Right ventricle myocardium superior (tissue), 1 donor: Measurements from ENCODE around the gene LMF1. TPM values are rescaled to one million over a fixed set of nuclear protein-coding genes. Genes with fewer than 3 reads are reported as not detected.

Source experiments
- ATAC-seq: fragments of 200-7000 bp; cut with Tn5 transposase; one replicate; pipeline ENCODE4 v1.9.1; 2020; ENCODE audit warnings: mild to moderate bottlenecking; ENCODE audit not compliant: poor library complexity
- DNase-seq: peaks from one replicate; pipeline ENCODE4 v3.0.0-alpha.2; 2020
- intact Hi-C: fragments of 100-400 bp; cut with DNase I; formaldehyde crosslinking; loops from one replicate; pipeline ENCODE4 v1.11.2; 2022
- total RNA-seq: library from RNA; stranded (reverse); fragmentation: NEBNext Ultra II Directional; extraction: Animal tissue kit (Norgen Biotek cat#: 25700); gene quantifications from one replicate; pipeline ENCODE4 v1.2.1, GENCODE V29; 2021
- donor health status: DM: no; HTN: yes; CAD: no; lungs with severe emphysema.

The LMF1 gene
- total RNA-seq, 1 donor from 2014 or later, result 5.6 TPM

DNA sequence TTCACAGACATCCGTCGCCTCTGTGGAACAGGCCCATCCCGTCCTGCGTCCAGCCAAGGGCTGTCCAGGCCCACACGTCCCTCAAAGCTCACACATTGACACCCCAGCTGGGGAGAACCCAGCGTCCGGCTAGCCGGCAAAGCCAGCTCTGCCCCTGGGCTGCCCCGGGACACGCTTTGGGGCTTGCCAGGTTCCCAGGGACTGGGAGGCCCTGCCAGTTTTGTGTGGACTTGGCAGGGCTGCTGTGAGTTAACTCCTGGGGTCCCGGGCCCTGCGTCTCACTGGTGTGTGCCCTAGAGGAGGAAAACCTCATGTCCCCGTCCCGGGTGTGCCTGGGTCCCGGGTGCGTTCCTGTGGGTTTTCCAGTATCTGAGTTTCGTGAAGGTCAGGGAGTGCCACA lies 17.1 kb upstream of the LMF1 start:
- no peak for DNase-seq
- intact Hi-C loops, result no loop called here
- ATAC-seq, result no peak

DNA sequence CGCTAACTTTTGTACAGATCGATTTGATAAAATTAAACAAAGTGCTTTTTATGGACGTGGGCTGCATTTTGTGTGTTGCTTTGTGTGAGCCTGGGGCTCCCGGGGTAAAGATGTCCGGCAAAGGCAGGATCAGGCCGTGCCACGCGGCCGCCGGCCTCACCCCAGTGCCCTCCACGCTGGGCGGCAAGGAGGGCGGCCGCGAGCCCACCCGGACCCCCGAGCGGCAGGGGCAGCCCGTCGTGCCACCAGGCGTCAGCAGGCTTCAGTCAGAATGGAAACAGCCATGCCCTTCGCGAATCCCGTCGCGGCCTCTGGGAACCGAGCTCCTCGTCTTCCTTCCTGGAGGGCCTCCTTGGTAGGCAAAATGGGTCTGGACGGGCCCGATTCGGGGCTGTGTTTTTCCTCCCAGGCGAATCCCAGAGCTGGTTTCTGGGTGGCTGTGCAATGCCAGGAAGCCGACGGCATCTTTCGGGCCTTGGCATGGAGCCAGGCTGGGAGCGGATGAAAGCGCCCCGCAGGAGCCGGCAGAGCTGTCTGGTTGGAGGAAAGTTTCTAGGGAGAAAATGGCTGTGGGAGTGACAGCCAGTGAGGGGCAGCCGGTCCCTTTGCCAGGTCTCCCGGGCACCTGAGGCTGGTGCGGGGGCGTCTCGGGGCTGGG lies 16.3 kb upstream of the LMF1 start:
- intact Hi-C loops, result no loop called here
- no peak for ATAC-seq

GRCh38 chr16:986411-986810 lies 15.6 kb upstream of the LMF1 start:
- DNase-seq, result no peak
- intact Hi-C loops, result no loop called here
- ATAC-seq, result no peak

More for the DNA sequence above, 16.3 kb upstream of the LMF1 start:
- DNase-seq, result no peak

- intact Hi-C loops, result no loop called here
- ATAC-seq (no peak), DNase-seq (no peak)
Observed at GRCh38 chr16:985646-986400, 15.0 kb upstream of the LMF1 start.

GRCh38 chr16:984736-985636 lies 14.2 kb upstream of the LMF1 start:
- DNase-seq, result no peak
- intact Hi-C loops, result no loop called here
- no peak for ATAC-seq

GRCh38 chr16:984121-984694 lies 13.4 kb upstream of the LMF1 start:
- intact Hi-C loops, result no loop called here
- no peak for ATAC-seq
- DNase-seq, result no peak

GRCh38 chr16:983044-984030 lies 12.6 kb upstream of the LMF1 start:
- no peak for DNase-seq
- ATAC-seq, result no peak
- intact Hi-C loops, result no loop called here

DNA sequence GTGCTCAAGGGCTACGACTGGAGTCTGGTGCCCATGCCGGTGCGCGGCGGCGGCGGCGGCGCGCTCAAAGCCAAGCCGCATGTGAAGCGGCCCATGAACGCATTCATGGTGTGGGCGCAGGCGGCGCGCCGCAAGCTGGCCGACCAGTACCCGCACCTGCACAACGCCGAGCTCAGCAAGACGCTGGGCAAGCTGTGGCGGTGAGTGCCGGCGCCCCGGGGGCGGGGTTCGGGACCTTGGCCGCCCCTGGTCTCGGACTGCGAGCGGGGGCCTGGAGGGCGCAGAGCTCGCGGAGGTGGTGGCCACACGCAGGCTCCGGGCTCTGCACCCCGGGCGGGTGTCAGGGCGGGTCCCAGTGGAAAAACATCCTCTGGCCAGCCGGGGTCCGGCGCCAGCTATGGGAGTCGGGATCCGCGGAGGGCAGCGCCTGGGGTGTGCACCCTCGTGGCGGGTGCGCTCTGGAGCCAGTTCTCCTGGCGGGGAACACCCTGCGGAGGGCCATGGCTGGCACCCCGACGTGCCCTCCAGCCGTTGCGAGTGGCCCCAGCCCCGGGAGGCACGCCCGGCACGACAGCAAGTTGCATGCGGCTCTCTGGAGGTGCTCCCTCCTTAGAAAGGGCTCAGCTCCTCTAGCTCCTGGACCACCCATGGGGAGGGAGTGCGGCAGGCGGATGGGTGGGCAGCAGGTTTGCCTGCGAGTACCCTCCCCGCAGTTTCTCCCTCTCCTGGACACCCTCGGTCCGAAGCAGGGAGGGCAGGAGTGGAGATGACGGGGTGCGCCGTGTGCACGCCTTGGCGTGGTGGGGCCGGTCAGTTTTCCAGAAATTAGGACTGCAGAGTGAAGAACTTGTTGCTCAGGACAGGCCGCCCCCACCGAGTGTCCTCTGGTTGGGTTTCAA lies 11.6 kb upstream of the LMF1 start:
- intact Hi-C loops, result no loop called here
- no peak for DNase-seq
- no peak for ATAC-seq

GRCh38 chr16:981695-982144 lies 10.9 kb upstream of the LMF1 start, which contains the start of gene SOX8:
Gene SOX8 (plus strand): TSS chr16:981770. CDS start chr16:981923, 153 bp downstream.
- DNase-seq (no peak), ATAC-seq (no peak)
- intact Hi-C loops, result no loop called here

DNA sequence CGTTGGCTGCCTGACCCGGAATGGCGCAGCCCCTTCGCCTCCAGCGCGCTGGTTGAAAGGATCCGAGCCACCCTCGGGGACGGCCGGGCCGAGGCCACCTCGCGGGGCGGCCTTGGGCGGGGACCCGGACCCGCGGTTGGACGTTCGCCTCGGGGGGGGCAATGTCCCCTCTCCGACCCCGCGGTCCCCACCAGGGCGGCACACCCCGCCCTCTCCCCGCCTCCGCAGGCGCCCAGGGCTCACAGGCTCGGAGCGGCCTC lies 9.7 kb upstream of the LMF1 start:
- DNase-seq, result no peak
- intact Hi-C loops, result no loop called here
- peak; percentile 2 for ATAC-seq

DNA sequence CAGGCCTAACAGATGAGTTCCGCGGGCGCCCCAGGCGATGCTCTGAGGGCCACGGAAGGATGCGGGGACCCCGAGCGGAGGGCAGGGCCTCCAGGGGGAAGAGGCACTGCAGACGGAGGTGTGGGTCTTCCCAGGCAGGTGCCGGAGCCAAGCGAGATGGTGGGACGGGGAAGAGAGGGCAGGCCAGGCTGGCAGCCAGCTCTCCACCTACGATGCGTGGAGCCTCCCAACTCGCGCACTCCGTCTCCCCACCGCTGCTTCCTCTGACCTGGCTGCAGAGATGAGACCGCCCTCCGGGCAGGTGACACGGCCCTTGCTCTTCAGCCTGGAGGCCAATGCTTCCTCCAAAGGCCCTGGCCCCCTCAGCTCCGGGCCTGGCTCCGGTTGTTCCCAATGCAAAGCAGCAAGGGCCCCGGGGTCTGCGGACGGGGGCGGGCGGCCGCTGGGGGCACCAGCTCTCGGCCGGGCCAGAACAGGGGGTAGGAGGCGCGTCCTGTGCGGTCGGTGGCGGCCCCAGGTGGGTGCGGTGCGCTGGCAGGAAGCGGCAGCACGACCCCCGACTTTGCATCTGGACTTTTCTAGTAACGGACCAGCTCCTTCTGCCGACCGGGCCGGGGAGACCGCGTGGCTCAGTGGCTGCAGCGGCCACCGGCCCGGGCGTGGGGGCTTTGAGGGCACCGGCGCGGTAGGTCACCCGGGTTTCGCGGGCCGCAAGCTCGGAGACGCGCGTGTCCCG lies 9.2 kb upstream of the LMF1 start:
- ATAC-seq (no peak), DNase-seq (no peak)
- intact Hi-C loops, result no loop called here

DNA sequence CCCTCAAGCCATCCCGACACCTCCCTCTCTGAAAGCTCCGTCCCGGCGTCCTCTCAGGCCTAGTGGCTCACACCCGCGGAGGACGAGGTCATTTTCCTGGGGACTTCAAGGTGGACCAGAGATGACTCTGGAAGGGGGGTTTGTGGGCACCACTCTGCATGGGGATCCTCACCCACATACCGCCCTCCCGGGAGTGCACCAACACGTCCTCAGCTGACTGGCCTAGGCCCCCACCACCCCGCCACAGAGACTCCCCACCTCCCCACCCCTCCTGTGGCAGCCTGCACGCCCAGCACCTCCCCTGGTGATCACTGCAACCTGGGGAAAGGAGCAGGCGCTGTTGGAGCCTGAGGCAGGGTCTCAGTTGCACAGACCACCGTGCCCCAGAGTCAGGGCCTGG lies 8.4 kb upstream of the LMF1 start:
- ATAC-seq, result no peak
- intact Hi-C loops, result no loop called here
- DNase-seq, result no peak

GRCh38 chr16:978403-978802 lies 7.6 kb upstream of the LMF1 start:
- no peak for DNase-seq
- ATAC-seq, result no peak
- intact Hi-C loops, result no loop called here

- intact Hi-C loops, result no loop called here
- no peak for ATAC-seq
- DNase-seq, result no peak
Observed at GRCh38 chr16:977896-978295, 7.1 kb upstream of the LMF1 start.

- intact Hi-C loops, result no loop called here
- no peak for ATAC-seq
- no peak for DNase-seq
Observed at GRCh38 chr16:977081-977701, 6.4 kb upstream of the LMF1 start.

DNA sequence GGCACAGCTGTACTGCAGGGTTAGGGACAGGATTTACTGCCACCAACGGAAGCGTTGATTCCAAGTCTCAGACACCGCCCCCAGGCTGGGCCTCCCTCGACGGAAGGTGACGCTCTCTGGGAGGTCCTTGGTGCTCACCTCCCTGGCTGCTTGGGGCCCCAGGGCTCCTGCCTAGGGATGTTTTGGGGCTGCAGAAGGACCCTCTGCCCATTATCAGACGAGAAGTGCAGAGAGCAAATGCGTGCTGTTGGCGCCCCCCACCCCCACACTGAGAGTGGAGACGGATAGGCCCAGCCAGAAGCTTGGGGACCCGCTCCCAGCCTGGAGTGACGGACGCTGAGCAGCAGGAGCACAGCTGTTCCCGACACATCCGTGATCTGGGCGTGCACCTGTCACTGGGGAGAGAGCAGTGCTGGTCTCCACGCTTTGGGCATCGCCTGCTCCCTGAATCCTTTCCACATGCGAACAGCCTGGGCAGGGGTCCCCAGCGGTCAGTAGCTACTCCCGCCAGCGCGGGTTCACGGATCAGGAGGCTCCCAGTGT lies 5.7 kb upstream of the LMF1 start:
- ATAC-seq, result no peak
- intact Hi-C loops, result no loop called here
- no peak for DNase-seq
